ENCODE data around the gene PTPN4. TPM values are rescaled to one million over a fixed set of nuclear protein-coding genes. Genes with fewer than 3 reads are reported as not detected.

PTPN4 gene
- total and polyA plus RNA-seq, 2 donors (not counting 3 experiments of a cell fraction or from before 2014, with no cell fraction given): 6.8 to 29.6 TPM

GRCh38 chr2:119809339-119810048, 49.8 kb downstream of the PTPN4 start:
- ChIA-PET CTCF (interaction anchor here (0.8 to 3.9 kb wide), 4 partner anchors 11 to 53 kb away, joined by 3 to 17 read pairs (median 10); no protein-coding TSS in a partner anchor), POLR2A (no interaction called here)
- Histone ChIP-seq H3K4me3 (replicated peaks in 1 of 3; ENCODE audit: insufficient read depth in 1 of 3, low read depth in 1 of 3, low read length in 3 of 3) (peak overlapping the region in 2 of 3 experiments; percentile 7 to 43), H3K27me3 (ENCODE audit: control insufficient read depth in 2 of 2, insufficient read depth in 2 of 2, low read length in 2 of 2) (no peaks in the 10 kb centered on the region), H3K9me1 (replicated peaks; ENCODE audit: control insufficient read depth, extremely low read depth, insufficient read depth, low read length) (no peaks in the 10 kb centered on the region), H4K20me1 (replicated peaks; ENCODE audit: control insufficient read depth, extremely low read depth, insufficient read depth, low read length) (no peaks in the 10 kb centered on the region), H3K4me1 (ENCODE audit: control insufficient read depth, extremely low read depth, insufficient read depth, low read length) (peaks cover 22% of the 10 kb centered on the region), H2AFZ (ENCODE audit: low read depth, low read length) (no peak overlapping the region), H3K4me2 (ENCODE audit: insufficient read depth, low read length) (peak overlapping the region; percentile 82), H3K27ac (ENCODE audit: insufficient read depth, low read depth, low read length) (peak overlapping the region; percentile 96), H3K79me2 (ENCODE audit: control insufficient read depth, insufficient read depth, low read length) (peaks cover 1% of the 10 kb centered on the region), H3K9me3 (replicated peaks; ENCODE audit: control insufficient read depth, insufficient read depth, low read length) (no peaks in the 10 kb centered on the region), H3K36me3 (ENCODE audit: control insufficient read depth in 2 of 2, extremely low read depth in 1 of 2, insufficient read depth in 2 of 2, low read length in 2 of 2) (no peaks in the 10 kb centered on the region), H3K9ac (replicated peaks; ENCODE audit: extremely low read depth, insufficient read depth, low read length) (peak overlapping the region; percentile 80)
- FAIRE-seq: peak; percentile 62
- peak; percentile 88 for DNase-seq (ENCODE audit: low read depth, low spot score)
- intact Hi-C loops (cut with micrococcal nuclease): loop anchor here (1.0 kb wide), 1 partner anchor 11 kb away; no protein-coding TSS in a partner anchor
- TF ChIP-seq FOS (IDR thresholded peaks at IDR 0.05; ENCODE audit: borderline replicate concordance, insufficient read depth, low read length): peak; percentile 27
- TF ChIP-seq GATA2 (IDR thresholded peaks at IDR 0.05; ENCODE audit: insufficient read depth, insufficient read length, low read depth, low read length): no peak
- no peak for TF ChIP-seq POLR2A (IDR thresholded peaks at IDR 0.05; ENCODE audit: low read depth, low read length)
- peak; percentile 50 for TF ChIP-seq JUN (IDR thresholded peaks at IDR 0.05; ENCODE audit: borderline replicate concordance, insufficient read depth, insufficient read length, low read depth)
- TF ChIP-seq MYC (IDR thresholded peaks at IDR 0.05; ENCODE audit: low read depth, low read length): no peak
- no TSS peak for BruUV-seq (replicated peaks)
- dilution Hi-C loops (cut with MboI; ENCODE audit: extremely low pct_ligation_motif_present, low sequenced_read_pairs): no loop called here

GRCh38 chr2:119810049-119810630, 50.4 kb downstream of the PTPN4 start:
- intact Hi-C loops (cut with micrococcal nuclease): loop anchor here (1.0 kb wide), 1 partner anchor 10 kb away; no protein-coding TSS in a partner anchor
- CTCF ChIA-PET: interaction anchor here (0.8 to 3.9 kb wide), 4 partner anchors 10 to 53 kb away, joined by 3 to 17 read pairs (median 10); no protein-coding TSS in a partner anchor

More at GRCh38 chr2:119810049-119810630, 50.4 kb downstream of the PTPN4 start:
- Histone ChIP-seq H3K9ac (replicated peaks; ENCODE audit: extremely low read depth, insufficient read depth, low read length) (peak overlapping the region; percentile 80), H3K27ac (ENCODE audit: insufficient read depth, low read depth, low read length) (peak overlapping the region; percentile 96), H3K79me2 (ENCODE audit: control insufficient read depth, insufficient read depth, low read length) (no peaks in the 10 kb centered on the region), H3K9me1 (replicated peaks; ENCODE audit: control insufficient read depth, extremely low read depth, insufficient read depth, low read length) (no peaks in the 10 kb centered on the region), H3K27me3 (ENCODE audit: control insufficient read depth in 2 of 2, insufficient read depth in 2 of 2, low read length in 2 of 2) (no peaks in the 10 kb centered on the region), H4K20me1 (replicated peaks; ENCODE audit: control insufficient read depth, extremely low read depth, insufficient read depth, low read length) (no peaks in the 10 kb centered on the region), H3K9me3 (replicated peaks; ENCODE audit: control insufficient read depth, insufficient read depth, low read length) (no peaks in the 10 kb centered on the region), H3K4me2 (ENCODE audit: insufficient read depth, low read length) (peak overlapping the region; percentile 82), H3K4me1 (ENCODE audit: control insufficient read depth, extremely low read depth, insufficient read depth, low read length) (peaks cover 22% of the 10 kb centered on the region), H3K36me3 (ENCODE audit: control insufficient read depth in 2 of 2, extremely low read depth in 1 of 2, insufficient read depth in 2 of 2, low read length in 2 of 2) (no peaks in the 10 kb centered on the region), H3K4me3 (replicated peaks in 1 of 3; ENCODE audit: insufficient read depth in 1 of 3, low read depth in 1 of 3, low read length in 3 of 3) (peak overlapping the region in 2 of 3 experiments; percentile 2 to 43), H2AFZ (ENCODE audit: low read depth, low read length) (no peak overlapping the region)
- TSS peak; percentile 60 for BruUV-seq (replicated peaks)
- no peak for DNase-seq (ENCODE audit: low read depth, low spot score)
- no peak for FAIRE-seq
- TF ChIP-seq POLR2A (IDR thresholded peaks at IDR 0.05; ENCODE audit: low read depth, low read length) (no peak), JUN (IDR thresholded peaks at IDR 0.05; ENCODE audit: borderline replicate concordance, insufficient read depth, insufficient read length, low read depth) (no peak)
- POLR2A ChIA-PET: no interaction called here
- dilution Hi-C loops (cut with MboI; ENCODE audit: extremely low pct_ligation_motif_present, low sequenced_read_pairs): no loop called here
